Measurements from ENCODE around the gene RFTN2.
"Not testable (repeated sequence)": the region's sequence is repeated elsewhere in the genome, so short reads cannot be mapped to it uniquely, and the experiment has no call there.

RFTN2 gene

DNA sequence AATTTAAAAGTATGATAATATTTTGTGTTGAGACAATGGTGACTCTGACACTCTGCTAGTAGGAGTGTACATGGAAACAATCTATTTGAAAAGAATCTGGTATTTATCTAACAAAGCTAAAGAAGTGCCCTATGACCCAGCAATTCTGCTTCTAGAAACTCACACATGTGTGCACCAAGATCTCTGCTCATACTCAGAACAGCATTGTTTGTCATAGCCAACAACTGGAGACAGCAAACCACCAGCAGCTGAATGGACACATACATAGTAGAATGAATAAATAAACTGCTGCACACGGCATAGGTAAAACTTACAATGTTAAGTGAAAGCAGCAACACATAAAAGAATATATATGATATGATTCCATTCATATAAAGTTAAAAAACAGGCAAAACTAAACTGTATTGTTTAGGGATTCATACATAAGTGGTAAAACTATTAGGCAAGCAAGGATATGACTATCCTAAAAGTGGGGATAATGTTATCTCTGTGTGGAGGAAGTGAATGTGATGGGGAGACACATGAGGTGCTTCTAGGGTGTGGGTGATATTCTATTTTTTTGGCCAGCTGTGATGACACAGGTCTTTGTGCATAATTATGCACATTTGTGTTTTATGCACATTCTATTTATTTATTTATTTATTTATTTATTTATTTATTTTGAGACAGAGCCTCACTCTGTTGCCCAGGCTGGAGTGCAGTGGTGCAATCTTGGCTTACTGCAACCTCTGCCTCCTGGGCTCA, 71.1 kb downstream of the RFTN2 start:
- no peak for DNase-seq (ENCODE audit: low read depth in 2 of 2)

DNA sequence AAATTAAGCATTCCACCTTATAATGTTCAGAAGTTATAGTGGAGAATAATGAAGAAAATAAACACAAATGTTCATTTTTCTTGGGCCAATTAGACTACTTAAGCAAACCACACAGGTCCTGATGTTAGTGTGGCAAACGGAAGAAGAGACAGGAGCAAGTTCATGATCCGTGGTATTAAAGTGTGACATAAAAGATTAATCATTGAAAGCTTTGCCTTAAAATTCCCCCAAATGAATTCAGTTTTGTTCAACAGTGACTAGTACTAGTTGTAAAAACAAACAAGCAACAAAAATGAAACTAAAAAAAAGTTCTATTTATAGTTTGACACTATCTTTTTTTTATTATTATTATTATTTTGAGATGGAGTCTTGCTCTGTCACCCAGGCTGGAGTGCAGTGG, 73.7 kb downstream of the RFTN2 start:
- DNase-seq (ENCODE audit: low read depth in 2 of 2), result no peak

DNA sequence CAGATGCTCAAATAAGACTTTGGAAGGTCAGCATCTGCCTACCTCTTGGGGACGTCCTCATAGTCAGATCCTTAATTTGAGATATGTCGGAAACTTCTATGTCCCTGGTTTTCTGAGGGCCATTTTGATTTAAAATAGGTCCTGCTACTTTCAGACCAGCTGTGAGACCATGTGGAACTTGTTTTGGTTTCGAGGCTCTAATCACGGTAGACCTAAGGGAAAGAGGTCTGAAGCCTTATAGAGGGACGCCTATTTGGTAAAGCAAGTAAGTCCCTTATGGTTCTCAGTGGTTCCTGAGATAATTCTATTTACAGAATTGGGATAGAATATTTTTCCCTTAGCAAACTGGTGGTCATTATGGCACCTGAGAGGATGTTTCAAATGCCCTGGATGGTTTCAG, 75.1 kb downstream of the RFTN2 start:
- no peak for DNase-seq (ENCODE audit: low read depth in 2 of 2)

DNA sequence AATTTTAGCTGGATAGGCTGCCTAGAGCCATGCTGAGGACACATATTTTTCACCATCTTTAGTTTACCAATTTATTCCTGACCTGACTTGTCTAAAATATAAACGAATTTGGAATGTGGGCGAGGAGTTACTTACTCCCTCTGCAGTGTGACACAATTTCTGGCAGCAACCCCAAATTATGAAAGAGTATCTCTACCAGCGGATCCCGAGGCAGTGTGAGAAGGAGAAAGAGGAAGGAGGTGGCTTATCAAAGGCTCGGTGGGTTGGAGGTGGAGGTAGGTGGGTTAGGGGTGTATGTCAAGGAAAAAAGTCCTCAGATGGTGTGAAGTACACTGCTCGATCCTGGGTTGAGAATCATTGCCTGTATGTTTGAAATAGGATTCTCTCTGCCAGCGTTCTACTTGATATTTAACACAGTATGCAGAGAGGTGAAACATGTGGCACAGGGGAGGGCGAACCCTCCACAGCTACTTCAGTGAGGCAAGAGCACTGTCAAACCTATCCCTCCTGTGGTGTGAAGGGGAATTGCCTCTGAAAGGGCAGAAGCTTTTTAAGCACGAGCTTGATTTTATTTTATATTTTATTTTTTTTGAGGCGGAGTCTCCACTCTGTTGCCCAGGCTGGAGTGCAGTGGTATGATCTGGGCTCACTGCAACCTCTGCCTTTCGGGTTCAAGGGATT, 76.0 kb downstream of the RFTN2 start:
- no peak for DNase-seq (ENCODE audit: low read depth in 2 of 2)

DNA sequence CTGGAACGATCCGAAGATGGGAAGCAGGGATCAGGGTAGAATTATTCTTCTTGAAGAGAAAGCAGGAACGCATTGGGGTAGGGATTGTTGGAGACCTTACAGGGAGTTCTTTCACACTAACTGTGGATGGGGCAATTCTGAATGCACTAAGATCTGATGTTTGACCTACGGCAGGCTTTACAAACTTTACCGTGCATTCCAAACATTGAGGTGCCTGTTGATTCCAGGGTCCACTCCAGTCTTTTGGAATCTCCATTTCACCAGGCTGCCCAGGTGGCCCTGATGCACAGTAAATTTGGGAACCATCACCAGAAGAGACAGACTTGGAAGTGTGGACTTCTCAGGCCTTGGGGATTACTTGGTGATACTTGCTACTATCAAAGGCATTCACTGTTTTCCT, 76.9 kb downstream of the RFTN2 start:
- DNase-seq (ENCODE audit: low read depth in 2 of 2), result no peak

DNA sequence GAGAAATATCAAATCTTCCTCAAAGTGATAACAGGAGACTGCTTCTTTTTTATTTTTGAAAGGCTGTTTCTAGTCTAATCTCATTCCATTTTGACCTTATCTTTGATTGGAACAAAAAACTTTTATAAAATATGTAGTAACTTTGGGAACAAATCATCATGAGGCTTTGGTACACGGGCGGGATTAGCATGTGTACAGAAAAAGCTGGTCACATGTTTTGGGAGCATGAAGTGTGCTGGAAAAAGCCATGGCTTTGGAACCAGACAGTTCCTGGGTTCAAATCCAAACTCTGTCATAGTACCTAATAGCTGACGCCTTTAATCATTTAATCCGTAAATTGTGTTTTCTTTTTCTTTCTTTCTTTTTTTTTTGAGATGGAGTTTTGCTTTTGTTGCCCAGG, 78.2 kb downstream of the RFTN2 start:
- DNase-seq (ENCODE audit: low read depth in 2 of 2), result no peak

DNA sequence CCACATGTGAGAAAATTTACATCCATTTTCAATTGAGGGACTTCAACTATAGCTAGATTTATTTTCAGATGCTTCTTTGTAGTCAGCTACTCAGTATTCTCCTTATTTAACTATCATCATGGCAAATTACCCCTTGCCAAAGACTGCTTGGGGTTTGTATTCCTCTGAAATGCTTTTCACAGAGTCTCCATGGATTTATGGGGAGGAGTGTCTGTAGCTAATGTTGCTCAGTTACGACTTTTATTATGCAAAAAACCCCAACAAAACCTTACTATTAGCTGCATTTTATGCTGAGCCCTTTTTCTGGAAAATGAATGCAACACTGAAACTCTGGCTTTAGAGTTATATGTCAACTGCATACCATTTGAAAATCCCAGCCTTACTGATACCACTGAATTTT, 78.6 kb downstream of the RFTN2 start:
- DNase-seq (ENCODE audit: low read depth in 2 of 2), result no peak

DNA sequence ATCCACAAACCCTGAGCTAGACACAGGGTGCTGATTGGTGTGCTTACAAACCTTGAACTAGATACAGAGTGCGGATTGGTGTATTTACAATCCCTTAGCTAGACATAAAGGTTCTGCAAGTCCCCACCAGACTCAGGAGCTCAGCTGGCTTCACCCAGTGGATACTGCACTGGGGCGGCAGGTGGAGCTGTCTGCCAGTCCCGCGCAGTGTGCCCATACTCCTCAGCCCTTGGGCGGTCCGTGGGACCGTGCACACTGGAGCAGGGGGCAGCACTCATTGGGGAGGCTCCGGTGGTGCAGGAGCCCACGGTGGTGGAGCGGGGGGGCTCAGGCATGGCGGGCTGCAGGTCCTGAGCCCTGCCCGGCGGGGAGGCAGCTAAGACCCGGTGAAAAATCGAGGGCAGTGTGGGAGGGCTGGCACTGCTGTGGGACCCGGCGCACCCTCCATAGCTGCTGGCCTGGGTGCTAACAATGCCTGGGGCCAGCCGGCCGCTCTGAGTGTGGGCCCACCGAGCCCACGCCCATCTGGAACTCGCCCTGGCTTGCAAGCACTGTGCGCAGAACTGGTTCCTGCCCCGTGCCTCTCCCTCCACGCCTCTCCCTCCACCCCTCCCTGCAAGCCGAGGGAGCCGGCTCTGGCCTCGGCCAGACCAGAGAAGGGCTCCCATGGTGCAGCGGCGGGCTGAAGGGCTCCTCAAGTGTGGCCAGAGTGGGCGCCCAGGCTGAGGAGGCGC, 83.9 kb downstream of the RFTN2 start:
- no peak for DNase-seq (ENCODE audit: low read depth in 2 of 2)

DNA sequence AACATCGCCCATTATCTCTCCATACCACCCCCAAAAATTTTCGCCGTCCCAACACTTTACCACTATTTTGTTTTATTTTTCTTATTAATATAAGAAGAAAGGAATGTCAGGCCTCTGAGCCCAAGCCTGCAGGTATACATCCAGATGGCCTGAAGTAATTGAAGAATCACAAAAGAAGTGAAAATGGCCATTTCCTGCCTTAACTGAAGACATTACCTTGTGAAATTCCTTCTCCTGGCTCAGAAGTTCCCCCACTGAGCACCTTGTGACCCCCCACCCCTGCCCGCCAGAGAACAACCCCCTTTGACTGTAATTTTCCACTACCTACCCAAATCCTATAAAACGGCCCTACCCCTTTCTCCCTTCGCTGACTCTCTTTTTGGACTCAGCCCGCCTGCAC, 88.1 kb downstream of the RFTN2 start:
- not testable (repeated sequence) for DNase-seq (ENCODE audit: low read depth in 2 of 2)

DNA sequence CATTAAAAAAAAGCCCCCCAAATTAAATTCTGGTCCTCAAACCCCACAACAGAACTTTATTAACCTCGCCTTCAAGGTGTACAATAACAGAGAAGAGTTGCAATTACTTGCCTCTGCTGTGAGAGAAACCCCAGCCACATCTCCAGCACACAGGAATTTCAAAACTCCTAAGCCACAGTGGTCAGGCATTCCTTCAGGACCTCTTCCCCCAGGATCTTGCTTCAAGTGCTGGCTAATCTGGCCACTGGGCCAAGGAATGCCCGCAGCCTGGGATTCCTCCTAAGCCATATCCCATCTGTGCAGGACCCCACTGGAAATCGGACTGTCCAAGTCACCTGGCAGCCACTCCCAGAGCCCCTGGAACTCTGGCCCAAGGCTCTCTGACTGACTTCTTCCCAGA, 95.2 kb downstream of the RFTN2 start:
- not testable (repeated sequence) for DNase-seq (ENCODE audit: low read depth in 2 of 2)

DNA sequence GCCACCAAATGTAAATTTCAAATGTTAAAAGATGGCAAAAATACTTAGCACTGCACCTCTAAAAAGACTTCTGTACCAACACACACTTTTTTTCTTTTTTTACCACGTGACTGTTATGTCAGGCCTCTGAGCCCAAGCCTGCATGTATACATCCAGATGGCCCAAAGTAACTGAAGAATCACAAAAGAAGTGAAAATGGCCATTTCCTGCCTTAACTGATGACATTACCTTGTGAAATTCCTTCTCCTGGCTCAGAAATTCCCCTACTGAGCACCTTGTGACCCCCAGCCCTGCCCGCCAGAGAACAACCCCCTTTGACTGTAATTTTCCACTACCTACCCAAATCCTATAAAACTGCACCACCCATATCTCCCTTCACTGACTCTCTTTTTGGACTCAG, 97.1 kb downstream of the RFTN2 start:
- not testable (repeated sequence) for DNase-seq (ENCODE audit: low read depth in 2 of 2)

DNA sequence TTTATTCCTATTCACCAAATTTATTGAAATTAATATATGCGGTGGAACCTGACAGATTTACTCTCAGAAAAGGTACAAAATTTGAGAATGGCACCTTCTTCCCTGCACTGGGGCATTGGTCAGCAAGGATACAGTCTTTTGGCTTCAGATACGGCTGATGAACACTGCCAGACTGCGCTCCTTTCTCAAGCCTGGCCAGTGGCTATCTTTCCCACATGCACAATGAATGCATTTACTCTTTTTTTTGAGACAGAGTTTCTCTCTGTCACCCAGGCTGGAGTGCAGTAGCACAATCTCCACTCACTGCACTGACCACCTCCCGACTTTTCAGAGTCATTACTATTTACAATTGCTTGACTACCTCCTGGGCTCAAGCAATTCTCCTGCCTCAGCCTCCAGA, 97.9 kb downstream of the RFTN2 start:
- DNase-seq (ENCODE audit: low read depth in 2 of 2), result no peak

DNA sequence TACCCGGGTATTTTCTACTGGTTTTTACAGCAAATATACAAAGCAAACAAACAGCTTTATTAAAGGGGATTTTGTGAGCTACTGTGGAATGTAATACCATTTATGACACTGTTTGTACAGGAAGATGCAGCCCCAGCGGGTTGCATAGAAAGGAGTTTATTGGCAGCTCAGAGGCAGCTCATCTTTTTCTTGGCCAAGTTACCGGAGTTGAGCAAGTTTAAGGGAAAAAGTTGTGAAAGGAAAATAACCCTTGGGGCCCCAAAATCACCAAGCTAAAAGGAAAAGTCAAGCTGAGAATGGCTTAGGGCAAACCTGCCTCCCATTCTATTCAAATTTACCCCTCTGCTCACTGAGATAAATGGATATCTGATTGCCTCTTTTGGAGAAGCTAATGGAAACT, 98.8 kb downstream of the RFTN2 start:
- no peak for DNase-seq (ENCODE audit: low read depth in 2 of 2)

DNA sequence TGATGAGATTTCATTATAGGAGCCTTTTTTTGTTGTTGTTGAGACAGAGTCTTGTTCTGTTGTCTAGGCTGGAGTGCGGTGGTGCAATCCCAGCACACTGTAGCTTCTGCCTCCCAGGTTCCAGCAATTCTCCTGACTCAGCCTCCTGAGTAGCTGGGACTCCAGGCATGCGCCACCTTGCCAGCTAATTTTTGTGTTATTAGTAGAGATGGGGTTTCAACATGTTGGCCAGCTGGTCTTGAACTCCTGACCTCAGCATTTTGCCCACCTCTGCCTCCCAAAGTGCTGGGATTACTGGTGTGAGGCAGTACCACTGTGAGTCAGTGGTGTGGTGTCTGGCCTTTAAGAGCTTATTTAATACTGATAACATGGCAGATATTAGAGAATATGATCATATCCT, 99.4 kb downstream of the RFTN2 start:
- DNase-seq (ENCODE audit: low read depth in 2 of 2), result no peak

DNA sequence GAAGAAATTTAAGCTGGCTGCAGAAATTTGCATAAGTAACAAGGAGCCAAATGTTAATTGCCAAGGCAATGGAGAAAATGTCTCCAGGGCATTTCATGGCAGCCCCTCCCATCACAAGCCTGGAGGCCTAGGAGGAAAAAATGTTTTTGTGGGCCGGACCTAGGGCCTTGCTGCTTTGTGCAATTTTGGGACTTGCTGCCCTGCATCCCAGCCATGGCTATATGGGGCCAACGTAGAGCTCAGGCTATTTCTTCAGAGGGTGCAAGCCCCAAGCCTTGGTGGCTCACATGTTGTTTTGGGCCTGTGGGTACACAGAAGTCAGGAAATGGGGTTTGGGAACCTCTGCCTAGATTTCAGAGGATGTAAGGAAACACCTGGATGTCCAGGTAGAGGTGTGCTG, 101.8 kb downstream of the RFTN2 start:
- DNase-seq (ENCODE audit: low read depth in 2 of 2), result no peak

DNA sequence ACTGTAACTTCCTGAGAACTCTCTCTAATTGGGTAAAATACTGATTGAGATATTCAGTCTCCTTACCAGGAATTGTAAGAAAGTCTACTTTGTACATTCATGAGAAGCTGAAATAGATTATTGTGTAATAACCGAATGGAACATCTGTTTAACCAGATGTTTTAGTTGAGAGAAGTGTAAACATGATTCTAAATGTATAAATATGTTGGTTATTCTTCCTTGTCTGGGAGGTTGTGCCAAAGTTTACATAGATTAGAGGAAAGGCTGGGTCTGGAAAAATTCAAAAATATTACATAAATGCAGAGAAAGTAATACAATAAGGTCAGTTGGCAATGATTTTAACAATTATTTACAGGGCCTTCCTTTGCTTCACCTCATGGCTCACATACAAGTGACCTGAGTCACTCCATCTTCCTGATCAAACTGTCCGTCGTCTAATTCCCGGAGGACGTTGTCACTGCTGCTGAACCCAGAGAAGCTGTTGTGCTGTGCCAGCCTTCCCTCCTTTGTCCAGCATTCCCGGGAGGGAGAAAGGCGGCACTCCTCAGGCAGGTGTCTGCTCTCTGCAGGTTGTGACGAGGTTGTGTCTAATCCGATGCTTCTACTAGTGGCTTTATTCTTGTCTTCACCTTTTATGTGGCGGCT, 103.6 kb downstream of the RFTN2 start:
- no peak for DNase-seq (ENCODE audit: low read depth in 2 of 2)

DNA sequence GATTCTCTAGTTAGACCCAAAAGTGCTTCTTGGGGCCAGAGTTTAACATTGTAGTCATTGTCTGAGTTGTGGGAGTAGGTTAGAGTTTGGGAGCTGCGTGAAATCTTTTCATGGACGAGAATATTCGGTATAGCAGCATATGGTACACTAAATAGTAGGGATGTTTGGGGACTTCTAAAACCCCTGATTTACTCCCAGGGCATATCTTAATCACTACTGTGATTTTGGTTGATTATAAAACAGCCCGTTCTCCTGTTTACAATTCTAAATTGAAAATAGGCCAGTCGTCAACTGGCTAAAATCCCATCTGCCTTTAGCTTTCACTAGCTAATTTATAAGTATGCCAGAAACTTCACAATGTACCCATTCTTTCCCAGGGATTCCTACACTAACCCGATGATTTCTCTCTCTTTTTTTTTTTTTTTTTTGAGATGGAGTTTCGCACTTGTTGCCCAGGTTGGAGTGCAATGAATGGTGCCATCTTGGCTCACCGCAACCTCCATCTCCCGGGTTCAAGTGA, 115.2 kb downstream of the RFTN2 start:
- no peak for DNase-seq (ENCODE audit: low read depth in 2 of 2)

DNA sequence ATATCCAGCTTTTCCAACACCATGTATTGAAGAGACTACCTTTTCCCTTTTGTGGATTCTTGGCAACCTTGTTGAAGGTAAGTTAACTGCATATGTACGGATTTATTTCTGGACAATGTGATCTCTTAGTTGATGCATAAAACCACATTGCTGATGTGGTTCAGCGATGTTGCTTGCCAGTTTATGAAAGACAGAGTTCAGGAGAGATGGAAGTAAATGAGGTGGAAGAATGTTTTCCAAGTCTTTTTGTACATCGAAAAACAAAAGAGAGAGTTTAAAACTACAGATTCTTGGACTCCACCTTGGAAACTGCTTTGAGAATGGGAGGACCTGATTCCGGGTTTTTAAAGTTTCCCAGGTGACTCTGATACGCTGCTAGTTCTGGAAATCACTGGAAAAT, 115.7 kb downstream of the RFTN2 start:
- DNase-seq (ENCODE audit: low read depth in 2 of 2), result no peak

DNA sequence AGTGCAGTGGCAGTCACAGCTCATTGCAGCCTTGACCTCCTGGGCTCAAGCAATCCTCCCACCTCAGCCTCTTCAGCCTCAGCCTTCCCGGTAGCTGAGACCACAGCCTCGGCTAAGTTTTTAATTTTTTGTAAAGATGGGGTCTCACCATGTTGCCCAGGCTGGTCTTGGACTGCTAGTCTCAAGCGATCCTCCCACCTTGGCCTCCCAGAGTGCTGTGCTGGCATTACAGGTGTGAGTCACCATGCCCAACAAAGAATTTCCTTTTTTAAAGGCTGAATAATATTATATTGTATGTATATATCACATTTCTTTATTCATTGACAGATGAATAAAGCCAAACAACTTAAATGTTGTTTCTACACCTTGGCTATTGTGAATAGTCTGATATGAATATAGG, 117.0 kb downstream of the RFTN2 start:
- DNase-seq (ENCODE audit: low read depth in 2 of 2), result no peak

DNA sequence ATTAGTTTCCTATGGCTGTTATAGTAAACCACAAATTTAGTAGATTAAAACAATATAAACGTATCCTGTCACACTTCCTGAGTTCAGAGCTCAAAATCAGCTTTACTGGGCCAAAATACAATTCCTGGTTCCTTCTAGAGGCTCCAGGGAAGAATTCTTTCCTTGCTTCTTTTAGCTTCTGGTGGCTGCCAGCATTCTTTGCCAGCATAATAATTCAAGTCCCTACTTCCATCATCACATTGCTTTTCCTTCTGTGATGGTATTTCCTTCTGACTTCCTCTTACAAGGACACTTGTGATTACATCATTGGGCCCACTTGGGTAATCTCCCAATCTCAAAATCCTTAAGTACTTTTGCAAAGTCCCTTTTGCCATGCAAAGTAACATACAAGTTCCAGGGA, 118.9 kb downstream of the RFTN2 start:
- no peak for DNase-seq (ENCODE audit: low read depth in 2 of 2)

DNA sequence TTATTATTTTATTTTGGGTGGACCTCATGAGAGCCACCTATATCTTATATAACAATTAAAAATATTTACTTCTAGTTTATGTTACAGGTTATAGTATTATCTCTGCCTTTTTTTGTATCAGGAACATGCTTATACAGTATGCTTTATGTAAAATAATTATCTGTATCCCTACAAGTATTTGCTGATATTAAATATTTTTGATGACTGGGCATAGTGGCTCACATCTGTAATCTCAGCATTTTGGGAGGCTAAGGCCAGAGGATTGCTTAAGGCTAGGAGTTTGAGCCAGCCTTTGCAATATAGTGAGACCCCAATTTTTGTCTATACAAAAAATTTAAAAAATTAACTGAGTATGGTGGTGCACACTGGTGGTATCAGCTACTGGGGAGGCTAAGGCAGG, 119.9 kb downstream of the RFTN2 start:
- no peak for DNase-seq (ENCODE audit: low read depth in 2 of 2)

DNA sequence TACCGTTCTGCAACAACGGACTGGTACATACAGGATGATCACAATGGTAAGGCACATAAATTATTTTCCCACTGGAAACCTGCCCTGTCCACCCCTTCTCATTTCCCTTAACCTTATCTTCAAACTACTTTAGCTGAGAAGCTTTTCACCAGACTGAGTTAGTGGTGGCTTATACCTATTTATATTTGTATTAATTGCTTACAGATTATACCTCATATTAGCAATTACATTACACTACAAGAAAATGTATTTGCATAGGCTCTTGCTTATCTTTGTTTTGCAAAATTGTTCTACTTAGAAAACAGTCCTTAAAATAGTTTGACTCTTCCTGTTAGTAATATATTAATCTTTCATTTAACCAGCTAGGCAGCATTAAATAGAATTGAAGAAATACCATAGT, 124.1 kb downstream of the RFTN2 start:
- DNase-seq (ENCODE audit: low read depth in 2 of 2), result not testable (repeated sequence)

Measured in stimulated activated CD8-positive, alpha-beta memory T cell treated with anti-CD3 and anti-CD28 coated beads, Interleukin-15, amount 100 ng/mL, for 4 hours (primary cell).